ACC112 (cell line): Measurements from ENCODE around the gene FBXO34.

Experiments used
- H2AFZ ChIP-seq: fragments of 200-600 bp; sonication (generic); one replicate; pipeline ENCODE4 v1.6.0; 2017; ENCODE audit warnings: antibody characterized with exemption, low read length; ENCODE audit not compliant: unreplicated experiment
- H3K27ac ChIP-seq: fragments of 200-600 bp; sonication (generic); 2 replicates; pipeline ENCODE4 v1.5.1; 2014; ENCODE audit warnings: low read depth, mild to moderate bottlenecking, antibody characterized with exemption, low read length, moderate library complexity
- H3K27me3 ChIP-seq: fragments of 200-600 bp; sonication (generic); 2 replicates; pipeline ENCODE4 v1.6.1; 2014; ENCODE audit warnings: mild to moderate bottlenecking, antibody characterized with exemption, low read length, moderate library complexity, mixed read lengths; ENCODE audit not compliant: insufficient read depth
- H3K36me3 ChIP-seq: fragments of 200-600 bp; sonication (generic); 2 replicates; pipeline ENCODE4 v1.6.1; 2016; ENCODE audit warnings: mild to moderate bottlenecking, antibody characterized with exemption, low read length, moderate library complexity, mixed read lengths; ENCODE audit not compliant: insufficient read depth
- H3K4me1 ChIP-seq: fragments of 200-600 bp; sonication (generic); one replicate; pipeline ENCODE4 v1.6.1; 2016; ENCODE audit warnings: low read length, mixed read lengths; ENCODE audit not compliant: insufficient read depth, unreplicated experiment, control insufficient read depth
- H3K4me3 ChIP-seq: fragments of 200-600 bp; sonication (generic); 2 replicates; pipeline ENCODE4 v1.5.1; 2014; ENCODE audit warnings: mild to moderate bottlenecking, low read depth, low read length
- H3K79me2 ChIP-seq: fragments of 200-600 bp; sonication (generic); one replicate; pipeline ENCODE4 v1.6.0; 2016; ENCODE audit warnings: low read length; ENCODE audit not compliant: control insufficient read depth, unreplicated experiment, insufficient read depth

The FBXO34 gene

DNA sequence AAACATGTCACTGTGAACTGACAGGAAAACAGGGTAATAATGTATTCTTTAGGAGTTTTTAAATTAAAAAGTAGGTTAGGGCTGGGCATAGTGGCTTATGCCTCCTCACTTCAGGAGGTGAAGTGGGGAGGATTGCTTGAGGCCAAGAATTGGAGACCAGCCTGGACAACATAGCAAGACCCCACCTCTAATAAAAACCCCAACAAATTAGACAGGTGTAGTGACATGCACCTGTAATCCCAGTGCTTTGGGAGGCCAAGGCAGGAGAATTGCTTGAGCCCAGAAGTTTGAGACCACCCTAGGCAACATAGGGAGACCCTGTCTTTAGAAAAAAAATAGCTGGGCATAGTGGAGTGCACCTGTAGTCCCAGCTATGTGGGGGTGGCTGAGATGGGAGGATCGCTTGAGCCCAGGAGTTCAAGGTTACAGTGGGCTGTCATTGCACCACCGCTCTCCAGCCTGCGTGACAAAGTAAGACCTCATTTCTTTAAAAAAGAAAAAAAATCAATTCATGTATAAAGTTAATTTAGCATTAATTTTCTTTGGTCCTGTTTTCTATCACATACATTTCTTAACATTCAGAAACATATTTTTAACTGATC, 20.4 kb downstream of the FBXO34 start:
- Histone ChIP-seq H3K4me3 (no peak overlapping the region), H3K27me3 (no peaks in the 10 kb centered on the region), H3K4me1 (no peaks in the 10 kb centered on the region), H3K79me2 (peaks cover 61% of the 10 kb centered on the region), H2AFZ (no peak overlapping the region), H3K27ac (no peak overlapping the region), H3K36me3 (0 out of 2 replicates have a peak, but pooled peaks cover 4% of the 10 kb centered on the region)

DNA sequence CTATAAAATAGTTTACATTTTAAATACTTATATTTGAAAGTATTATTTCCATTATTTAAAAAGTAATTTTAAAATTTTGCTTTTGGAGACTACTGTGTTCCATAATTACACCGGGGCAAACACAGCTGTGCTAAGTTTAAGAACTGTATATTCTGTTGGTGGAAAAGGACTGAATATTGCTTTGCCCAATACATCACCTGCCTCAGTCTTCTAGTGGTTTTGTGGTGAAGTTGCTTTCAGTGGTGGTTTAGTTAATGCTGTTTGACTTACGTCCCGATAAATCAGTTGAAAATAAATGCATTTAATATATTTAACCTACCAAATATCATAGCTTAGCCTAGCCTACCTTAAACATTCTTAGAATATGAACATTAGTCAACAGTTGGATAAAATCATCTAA, 23.4 kb downstream of the FBXO34 start:
- Histone ChIP-seq H3K4me3 (no peak overlapping the region), H3K4me1 (peaks cover 7% of the 10 kb centered on the region), H3K79me2 (peaks cover 51% of the 10 kb centered on the region), H2AFZ (no peak overlapping the region), H3K27me3 (no peaks in the 10 kb centered on the region), H3K27ac (no peak overlapping the region), H3K36me3 (peaks cover 12% of the 10 kb centered on the region; the same call in 1 of the 2 replicates)

DNA sequence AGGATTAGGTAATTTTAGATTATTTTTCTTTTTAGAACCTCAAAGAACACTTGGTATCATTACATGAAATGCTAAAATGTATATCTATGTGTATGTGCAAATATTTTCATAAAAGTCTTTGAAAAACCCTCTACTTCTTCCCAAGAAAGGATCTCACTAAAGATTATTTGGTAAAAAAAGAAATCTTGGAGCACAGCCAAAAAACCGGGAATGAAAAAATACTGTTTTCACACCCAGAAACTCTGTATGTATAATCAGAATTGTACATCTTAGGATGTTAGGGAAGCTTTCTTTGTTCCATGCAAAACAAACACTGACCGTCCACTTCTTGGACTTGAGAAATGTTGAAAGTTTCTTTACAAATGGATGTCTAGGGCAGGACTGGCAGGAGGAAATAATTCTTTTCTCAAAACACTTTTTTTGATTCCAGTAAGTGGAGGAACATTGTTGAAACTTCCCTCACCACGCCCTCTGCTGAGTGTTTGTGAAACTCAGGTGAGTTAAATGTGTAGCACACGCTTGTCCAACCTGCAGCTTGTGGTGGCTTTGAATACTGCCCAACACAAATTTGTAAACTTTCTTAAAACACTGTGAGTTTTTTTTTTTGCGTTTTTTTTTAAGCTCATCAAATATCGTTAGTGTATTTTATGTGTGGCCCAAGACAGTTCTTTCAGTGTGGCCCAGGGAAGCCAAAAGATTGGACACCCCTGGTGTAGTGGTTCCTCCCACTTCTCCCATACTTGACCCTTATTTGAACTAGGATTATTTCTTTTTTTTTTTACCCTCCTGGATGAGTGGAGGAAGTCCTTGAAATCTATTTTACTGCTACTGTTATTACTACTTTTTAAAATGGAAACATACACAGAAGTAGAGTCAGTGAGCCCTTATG, 26.6 kb downstream of the FBXO34 start:
- Histone ChIP-seq H3K36me3 (peaks cover 12% of the 10 kb centered on the region; the same call in 1 of the 2 replicates), H3K79me2 (peaks cover 38% of the 10 kb centered on the region)

DNA sequence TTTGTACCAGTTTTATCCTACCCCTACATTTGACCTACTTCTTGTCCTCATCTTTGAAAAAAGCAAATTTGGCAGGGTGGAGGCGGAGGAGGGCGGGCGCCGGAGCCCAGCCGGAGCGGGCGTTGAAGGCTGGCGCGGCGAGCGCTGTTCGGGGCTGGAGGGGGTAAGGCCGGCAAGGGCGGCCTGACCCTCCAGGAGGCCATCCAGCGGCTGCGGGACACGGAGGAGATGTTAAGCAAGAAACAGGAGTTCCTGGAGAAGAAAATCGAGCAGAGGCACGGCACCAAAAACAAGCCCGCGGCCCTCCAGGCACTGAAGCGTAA, 27.2 kb downstream of the FBXO34 start:
- Histone ChIP-seq H3K4me3 (no peak overlapping the region), H2AFZ (no peak overlapping the region), H3K79me2 (peaks cover 33% of the 10 kb centered on the region), H3K27ac (no peak overlapping the region), H3K4me1 (peaks cover 20% of the 10 kb centered on the region), H3K36me3 (peaks cover 12% of the 10 kb centered on the region; the same call in 1 of the 2 replicates), H3K27me3 (no peaks in the 10 kb centered on the region)

More for the DNA sequence above, 26.6 kb downstream of the FBXO34 start:
- peaks cover 20% of the 10 kb centered on the region for H3K4me1 ChIP-seq
- H3K4me3 ChIP-seq = no peak overlapping the region
- H3K27me3 ChIP-seq = no peaks in the 10 kb centered on the region
- no peak overlapping the region for H2AFZ ChIP-seq
- H3K27ac ChIP-seq = no peak overlapping the region

DNA sequence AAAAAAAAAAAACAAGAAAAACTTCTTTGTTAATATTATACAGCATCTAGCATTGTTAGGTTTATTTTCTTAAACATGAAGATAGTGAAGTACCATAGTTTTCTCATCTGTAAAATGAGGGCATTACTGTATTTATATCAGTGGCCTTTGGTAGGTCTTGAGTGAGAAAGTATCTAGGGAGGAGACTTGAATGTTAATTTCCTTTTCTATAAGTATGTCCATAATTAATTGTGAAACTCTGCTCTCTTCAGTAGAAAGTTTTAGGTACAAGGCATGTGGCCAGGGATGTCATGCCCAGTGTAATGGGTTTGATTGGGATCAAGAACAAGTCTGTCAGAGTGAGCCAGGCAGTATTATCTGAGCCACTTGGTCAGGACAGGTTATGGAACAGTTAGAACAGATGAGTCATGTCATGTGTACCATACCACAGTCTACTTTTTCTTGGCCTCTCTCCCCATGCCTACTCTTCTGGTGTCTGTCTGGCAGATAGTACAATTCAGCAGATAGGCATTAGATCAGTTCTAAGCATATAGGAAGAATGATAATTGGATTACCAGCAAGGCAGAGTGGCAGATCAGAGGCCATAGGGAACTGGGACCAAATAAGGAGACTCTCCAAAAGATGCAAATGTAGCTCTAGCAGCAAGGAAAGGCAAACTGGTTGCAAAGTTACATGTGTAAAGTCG, 30.4 kb downstream of the FBXO34 start:
- H3K4me3 ChIP-seq = no peak overlapping the region
- no peak overlapping the region for H2AFZ ChIP-seq
- peaks cover 8% of the 10 kb centered on the region; the same call in 1 of the 2 replicates for H3K36me3 ChIP-seq
- H3K27ac ChIP-seq = peak overlapping the region; percentile 10; the same call in 1 of the 2 replicates
- peaks cover 20% of the 10 kb centered on the region for H3K4me1 ChIP-seq
- no peaks in the 10 kb centered on the region for H3K27me3 ChIP-seq
- H3K79me2 ChIP-seq = peaks cover 39% of the 10 kb centered on the region

DNA sequence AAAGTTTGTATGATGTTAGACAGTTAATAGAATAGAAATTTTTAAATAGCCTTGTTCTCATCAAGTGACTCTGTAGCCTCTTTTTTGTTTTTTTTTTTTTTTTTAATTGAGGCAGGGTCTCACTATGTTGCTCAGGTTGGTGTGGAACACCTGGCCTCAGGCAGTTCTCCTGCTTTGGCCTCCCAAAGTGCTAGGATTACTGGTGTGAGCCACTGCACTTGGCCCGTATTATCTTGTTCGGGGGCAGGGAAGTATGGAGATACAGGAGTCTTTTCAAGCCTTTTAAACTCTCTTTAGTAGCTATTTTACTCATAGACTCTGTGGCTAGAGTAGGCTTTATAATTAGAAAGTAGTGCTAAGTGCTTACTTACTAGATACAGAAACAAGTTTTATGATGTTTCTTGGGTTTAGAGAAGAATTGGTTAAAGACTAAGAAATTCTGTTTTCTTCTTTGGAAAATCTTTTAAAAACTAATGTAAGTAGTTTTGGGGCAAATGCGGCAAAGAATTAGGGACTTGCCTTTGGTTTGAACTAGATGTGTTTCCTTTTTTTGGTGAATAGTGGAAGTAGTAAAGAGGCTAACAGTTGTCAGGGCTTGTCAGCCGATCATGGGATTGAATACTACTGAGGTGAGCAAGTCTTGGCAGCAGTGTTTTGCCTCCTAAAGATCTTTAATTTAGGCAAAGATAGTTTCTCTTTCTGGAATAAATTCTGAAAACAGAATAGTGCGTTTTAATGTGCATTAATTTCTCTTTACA, 31.3 kb downstream of the FBXO34 start:
- Histone ChIP-seq H3K4me3 (no peak overlapping the region), H3K79me2 (peaks cover 39% of the 10 kb centered on the region), H3K27me3 (no peaks in the 10 kb centered on the region), H3K27ac (no peak overlapping the region), H2AFZ (no peak overlapping the region), H3K36me3 (peaks cover 8% of the 10 kb centered on the region; the same call in 1 of the 2 replicates), H3K4me1 (peaks cover 15% of the 10 kb centered on the region)

DNA sequence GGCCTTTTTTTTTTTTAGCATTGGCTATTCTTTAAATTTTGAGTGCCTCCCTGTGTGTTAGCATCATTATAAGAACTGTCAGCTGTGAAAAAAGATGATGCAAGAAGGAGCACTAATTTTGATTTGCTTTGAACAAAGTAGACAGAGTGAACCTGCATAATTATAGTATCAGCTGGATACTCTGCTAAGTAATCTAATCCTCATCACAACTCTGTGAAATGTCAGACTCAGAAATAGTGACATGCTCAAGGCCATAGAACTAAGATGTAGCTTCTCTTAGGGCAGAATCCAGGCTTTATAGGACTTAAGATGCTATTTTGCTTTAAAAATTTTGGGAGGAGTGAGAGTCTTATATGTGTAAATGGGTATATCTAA, 31.9 kb downstream of the FBXO34 start:
- peaks cover 34% of the 10 kb centered on the region for H3K79me2 ChIP-seq

DNA sequence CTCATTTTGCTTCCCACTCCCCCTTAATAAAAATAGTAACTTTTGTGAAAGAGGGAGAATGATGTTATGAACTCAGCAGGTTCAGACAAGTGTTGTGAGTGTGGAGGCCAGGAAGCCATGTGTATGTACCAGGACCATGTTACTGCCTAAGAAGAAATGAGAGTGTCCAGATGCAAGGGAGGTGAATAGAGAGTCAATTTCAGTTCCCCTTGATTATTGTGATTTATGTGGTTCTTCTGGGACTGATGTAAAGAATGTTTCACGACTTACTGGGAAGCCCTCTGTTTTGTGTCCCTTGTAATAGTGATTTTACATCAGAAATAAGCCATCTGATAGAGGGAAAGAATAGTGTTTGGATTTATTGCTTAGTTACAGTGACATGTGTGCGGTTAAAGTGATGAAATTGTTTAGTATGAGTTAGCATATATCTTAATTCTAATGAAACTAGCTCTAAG, 32.5 kb downstream of the FBXO34 start:
- Histone ChIP-seq H3K4me1 (peaks cover 13% of the 10 kb centered on the region), H3K36me3 (peaks cover 2% of the 10 kb centered on the region; the same call in 1 of the 2 replicates), H3K79me2 (peaks cover 40% of the 10 kb centered on the region), H2AFZ (no peak overlapping the region), H3K27me3 (no peaks in the 10 kb centered on the region), H3K27ac (no peak overlapping the region), H3K4me3 (no peak overlapping the region)

More for the DNA sequence above, 31.9 kb downstream of the FBXO34 start:
- Histone ChIP-seq H3K36me3 (peaks cover 8% of the 10 kb centered on the region; the same call in 1 of the 2 replicates), H3K27me3 (no peaks in the 10 kb centered on the region), H3K4me1 (peaks cover 13% of the 10 kb centered on the region), H3K4me3 (no peak overlapping the region), H2AFZ (no peak overlapping the region), H3K27ac (no peak overlapping the region)

DNA sequence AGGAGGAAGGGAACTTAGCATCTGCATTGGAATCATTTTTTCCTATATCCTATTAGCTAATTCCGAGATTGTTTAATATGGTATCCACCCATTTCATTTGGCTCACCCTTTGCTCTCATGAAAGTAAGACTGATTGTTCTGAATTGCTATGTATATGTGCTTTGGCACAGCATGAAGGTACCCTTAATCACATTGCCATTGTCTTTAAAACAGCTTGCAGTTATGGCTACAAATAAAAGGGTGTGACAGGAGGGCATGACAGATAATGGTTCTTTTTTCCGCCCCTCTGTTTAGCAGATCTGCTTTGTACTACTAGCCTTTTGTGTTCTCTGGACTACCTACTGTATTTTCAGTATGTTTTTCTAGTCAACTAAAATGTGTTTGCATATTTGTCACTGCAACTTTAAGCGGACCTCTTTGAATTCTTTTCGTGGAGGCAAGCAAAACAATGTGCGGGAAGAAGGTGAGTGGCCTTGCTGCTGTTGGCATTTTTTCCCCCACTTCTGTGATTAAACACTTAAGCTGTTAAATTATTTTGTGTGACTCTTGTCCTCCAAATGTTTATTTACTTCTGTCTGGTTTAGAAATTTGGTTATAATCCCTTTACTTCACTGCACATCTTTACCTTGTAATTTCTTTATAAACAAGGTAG, 35.8 kb downstream of the FBXO34 start:
- no peak overlapping the region for H3K4me3 ChIP-seq
- H3K79me2 ChIP-seq = peaks cover 40% of the 10 kb centered on the region
- peaks cover 10% of the 10 kb centered on the region for H3K4me1 ChIP-seq
- no peak overlapping the region for H3K27ac ChIP-seq
- no peaks in the 10 kb centered on the region for H3K27me3 ChIP-seq
- H3K36me3 ChIP-seq = peaks cover 8% of the 10 kb centered on the region; the same call in 1 of the 2 replicates
- no peak overlapping the region for H2AFZ ChIP-seq
